ENCODE results near the gene ARL6. TPM values are rescaled to one million over a fixed set of nuclear protein-coding genes. Genes with fewer than 3 reads are reported as not detected.

ARL6 gene
- polyA plus RNA-seq, 1 donor from 2014 or later = 18.2 TPM

DNA sequence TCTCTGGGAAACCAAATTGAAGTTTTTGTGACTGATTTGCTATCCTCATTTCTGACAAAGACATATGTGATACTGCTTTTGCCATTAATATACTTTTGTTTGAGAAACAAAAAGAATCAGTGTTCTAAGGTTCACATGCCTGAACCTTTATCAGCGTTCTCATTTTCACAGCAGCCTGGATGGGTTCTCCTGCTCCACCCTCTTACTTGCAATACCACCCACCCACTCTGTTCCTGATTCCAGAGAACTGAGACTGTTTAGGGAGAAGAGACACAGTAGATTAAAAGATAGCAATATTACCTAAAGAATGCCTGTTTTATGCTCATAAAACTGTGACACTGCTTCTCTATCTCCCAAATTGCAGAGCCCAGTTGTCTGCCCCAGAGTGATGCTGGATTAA, 25.8 kb upstream of the ARL6 start:
- no peaks in the 10 kb centered on the region for H3F3A ChIP-seq (ENCODE audit: insufficient read depth, low read length, poor library complexity, severe bottlenecking)
- no peak overlapping the region for H3K4me2 ChIP-seq (ENCODE audit: low read length)
- H2AFZ ChIP-seq (ENCODE audit: low read depth, low read length) = no peak overlapping the region
- H3K79me2 ChIP-seq (replicated peaks; ENCODE audit: insufficient read depth, low read length) = no peaks in the 10 kb centered on the region
- H3K9me2 ChIP-seq (ENCODE audit: insufficient read depth, low read length) = no peaks in the 10 kb centered on the region
- TF ChIP-seq, protein P1, sequence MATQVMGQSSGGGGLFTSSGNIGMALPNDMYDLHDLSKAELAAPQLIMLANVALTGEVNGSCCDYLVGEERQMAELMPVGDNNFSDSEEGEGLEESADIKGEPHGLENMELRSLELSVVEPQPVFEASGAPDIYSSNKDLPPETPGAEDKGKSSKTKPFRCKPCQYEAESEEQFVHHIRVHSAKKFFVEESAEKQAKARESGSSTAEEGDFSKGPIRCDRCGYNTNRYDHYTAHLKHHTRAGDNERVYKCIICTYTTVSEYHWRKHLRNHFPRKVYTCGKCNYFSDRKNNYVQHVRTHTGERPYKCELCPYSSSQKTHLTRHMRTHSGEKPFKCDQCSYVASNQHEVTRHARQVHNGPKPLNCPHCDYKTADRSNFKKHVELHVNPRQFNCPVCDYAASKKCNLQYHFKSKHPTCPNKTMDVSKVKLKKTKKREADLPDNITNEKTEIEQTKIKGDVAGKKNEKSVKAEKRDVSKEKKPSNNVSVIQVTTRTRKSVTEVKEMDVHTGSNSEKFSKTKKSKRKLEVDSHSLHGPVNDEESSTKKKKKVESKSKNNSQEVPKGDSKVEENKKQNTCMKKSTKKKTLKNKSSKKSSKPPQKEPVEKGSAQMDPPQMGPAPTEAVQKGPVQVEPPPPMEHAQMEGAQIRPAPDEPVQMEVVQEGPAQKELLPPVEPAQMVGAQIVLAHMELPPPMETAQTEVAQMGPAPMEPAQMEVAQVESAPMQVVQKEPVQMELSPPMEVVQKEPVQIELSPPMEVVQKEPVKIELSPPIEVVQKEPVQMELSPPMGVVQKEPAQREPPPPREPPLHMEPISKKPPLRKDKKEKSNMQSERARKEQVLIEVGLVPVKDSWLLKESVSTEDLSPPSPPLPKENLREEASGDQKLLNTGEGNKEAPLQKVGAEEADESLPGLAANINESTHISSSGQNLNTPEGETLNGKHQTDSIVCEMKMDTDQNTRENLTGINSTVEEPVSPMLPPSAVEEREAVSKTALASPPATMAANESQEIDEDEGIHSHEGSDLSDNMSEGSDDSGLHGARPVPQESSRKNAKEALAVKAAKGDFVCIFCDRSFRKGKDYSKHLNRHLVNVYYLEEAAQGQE (IDR thresholded peaks at IDR 0.05; ENCODE audit: borderline replicate concordance) = no peak
- TF ChIP-seq SMC3 (conservative IDR thresholded peaks at IDR 0.05; ENCODE audit: poor library complexity) (no peak), TAF1 (IDR thresholded peaks at IDR 0.05; ENCODE audit: low read depth) (no peak), POLR2AphosphoS5 (IDR thresholded peaks at IDR 0.05) (no peak), CTCF (IDR thresholded peaks at IDR 0.05; ENCODE audit: poor library complexity, severe bottlenecking) (no peak), RAD21 (conservative IDR thresholded peaks at IDR 0.05) (no peak), MXI1 (conservative IDR thresholded peaks at IDR 0.05; ENCODE audit: poor library complexity, severe bottlenecking) (no peak), EZH2 (IDR thresholded peaks at IDR 0.05; ENCODE audit: borderline replicate concordance, insufficient read depth, low read length, poor library complexity, severe bottlenecking) (no peak), EP300 (conservative IDR thresholded peaks at IDR 0.05; ENCODE audit: poor library complexity, severe bottlenecking) (no peak)
- H3K27ac ChIP-seq (ENCODE audit: low read length) = no peak overlapping the region
- H3K4me3 ChIP-seq (ENCODE audit: low read length) = no peak overlapping the region
- H3K9me3 ChIP-seq (ENCODE audit: low read length) = no peaks in the 10 kb centered on the region
- H3K36me3 ChIP-seq (ENCODE audit: insufficient read depth, low read length) = no peaks in the 10 kb centered on the region
- H3K9ac ChIP-seq (ENCODE audit: low read length) = no peak overlapping the region
- no peaks in the 10 kb centered on the region for H3K27me3 ChIP-seq (ENCODE audit: insufficient read depth, low read depth, low read length)
- no peaks in the 10 kb centered on the region for H4K20me1 ChIP-seq (ENCODE audit: insufficient read depth)

GRCh38 chr3:97742036-97742435, 22.5 kb upstream of the ARL6 start:
- H3K9me3 ChIP-seq (ENCODE audit: low read length) = no peaks in the 10 kb centered on the region
- peaks cover 3% of the 10 kb centered on the region for H3K9me2 ChIP-seq (ENCODE audit: insufficient read depth, low read length)
- no peaks in the 10 kb centered on the region for H3K27me3 ChIP-seq (ENCODE audit: insufficient read depth, low read depth, low read length)
- no peaks in the 10 kb centered on the region for H3K36me3 ChIP-seq (ENCODE audit: insufficient read depth, low read length)
- no peak overlapping the region for H2AFZ ChIP-seq (ENCODE audit: low read depth, low read length)
- H3K4me3 ChIP-seq (ENCODE audit: low read length) = no peak overlapping the region
- no peak overlapping the region for H3K4me2 ChIP-seq (ENCODE audit: low read length)
- no peaks in the 10 kb centered on the region for H3F3A ChIP-seq (ENCODE audit: insufficient read depth, low read length, poor library complexity, severe bottlenecking)
- H3K79me2 ChIP-seq (replicated peaks; ENCODE audit: insufficient read depth, low read length) = no peaks in the 10 kb centered on the region
- no peaks in the 10 kb centered on the region for H4K20me1 ChIP-seq (ENCODE audit: insufficient read depth)
- H3K27ac ChIP-seq (ENCODE audit: low read length) = no peak overlapping the region
- H3K9ac ChIP-seq (ENCODE audit: low read length) = no peak overlapping the region
- TF ChIP-seq EZH2 (IDR thresholded peaks at IDR 0.05; ENCODE audit: borderline replicate concordance, insufficient read depth, low read length, poor library complexity, severe bottlenecking) (no peak), EP300 (conservative IDR thresholded peaks at IDR 0.05; ENCODE audit: poor library complexity, severe bottlenecking) (peak; percentile 92), SMC3 (conservative IDR thresholded peaks at IDR 0.05; ENCODE audit: poor library complexity) (no peak), POLR2AphosphoS5 (IDR thresholded peaks at IDR 0.05) (peak; percentile 90), RAD21 (conservative IDR thresholded peaks at IDR 0.05) (no peak), CTCF (IDR thresholded peaks at IDR 0.05; ENCODE audit: poor library complexity, severe bottlenecking) (no peak), MXI1 (conservative IDR thresholded peaks at IDR 0.05; ENCODE audit: poor library complexity, severe bottlenecking) (no peak), TAF1 (IDR thresholded peaks at IDR 0.05; ENCODE audit: low read depth) (no peak)
- TF ChIP-seq, protein P1 (IDR thresholded peaks at IDR 0.05; ENCODE audit: borderline replicate concordance) = peak; percentile 33

Measured in neural cell (in vitro differentiated cells).